WI38 (cell line): ENCODE measurements around the gene CASP1.
A peak's percentile ranks its signal among the peaks of the same experiment; 100 is the strongest.

Experiments used
- H3K4me3 ChIP-seq: 2 replicates; pipeline ENCODE4 v1.5.1; 2011; ENCODE audit warnings: low read depth, mild to moderate bottlenecking, control low read depth, low read length
- CTCF ChIP-seq: IDR thresholded peaks from 2 replicates; pipeline ENCODE4 v1.5.1; 2012; ENCODE audit warnings: low read depth, mild to moderate bottlenecking, control low read depth, low read length

The CASP1 gene

DNA sequence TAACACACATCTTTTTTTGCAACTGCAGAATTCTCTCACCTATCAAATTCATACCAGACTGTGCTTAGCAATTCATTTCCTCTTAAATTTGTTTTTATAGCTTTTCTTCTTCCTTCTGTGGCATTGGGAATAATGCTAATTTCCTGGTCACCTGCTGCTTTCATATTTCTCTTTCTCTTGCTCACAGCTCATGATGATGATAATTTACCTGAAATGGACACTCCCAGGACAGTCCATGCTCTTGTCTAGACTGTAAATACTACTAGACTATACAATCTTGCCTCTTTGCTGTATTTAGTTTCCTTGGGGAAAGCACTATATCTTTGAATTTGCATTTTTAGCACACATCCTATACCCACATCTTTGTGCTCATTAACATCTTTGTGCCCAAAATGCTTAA, 27.5 kb downstream of the CASP1 start:
- H3K4me3 ChIP-seq: no peak overlapping the region
- no peak for TF ChIP-seq CTCF

- no peak overlapping the region for H3K4me3 ChIP-seq
- TF ChIP-seq CTCF: no peak
These were observed 29.5 kb downstream of the CASP1 start for GRCh38 chr11:105005451-105005845.

DNA sequence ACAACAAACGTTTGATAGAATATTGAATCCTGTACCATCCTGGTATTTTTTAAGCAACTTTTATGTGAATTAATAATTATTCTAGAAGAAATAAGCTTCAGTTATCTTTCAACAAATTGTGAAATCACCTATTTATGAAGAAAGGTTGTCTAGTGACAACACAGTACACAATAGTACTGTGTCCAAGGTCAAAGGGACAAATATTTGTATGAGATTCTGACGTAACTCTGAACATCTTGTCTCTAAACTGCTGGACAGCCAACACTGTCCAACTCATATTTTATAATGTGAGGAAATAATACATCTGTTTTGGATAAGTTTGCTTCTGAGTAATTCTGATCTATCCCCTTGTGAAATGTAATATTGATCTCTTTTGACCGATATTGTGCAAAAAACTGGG, 30.9 kb downstream of the CASP1 start:
- TF ChIP-seq CTCF: no peak
- no peak overlapping the region for H3K4me3 ChIP-seq

DNA sequence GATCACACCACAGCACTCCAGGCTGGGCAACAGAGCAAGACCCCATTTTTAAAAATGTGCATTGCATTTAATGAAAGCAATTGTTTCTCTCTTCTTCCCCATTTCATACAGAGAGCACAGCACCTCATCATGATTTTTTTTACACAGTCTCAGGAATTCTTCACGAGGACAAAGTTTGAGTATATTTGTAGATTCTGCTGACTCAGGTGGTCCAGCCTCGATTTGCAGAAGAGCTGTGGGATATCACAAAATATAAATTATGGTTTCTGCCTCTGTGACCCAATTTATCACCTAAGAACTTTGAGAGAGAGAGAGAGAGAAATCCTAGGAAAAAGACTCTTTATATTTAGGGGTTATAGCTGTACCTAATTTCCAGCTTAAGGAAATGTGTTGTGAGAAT, 31.8 kb downstream of the CASP1 start:
- TF ChIP-seq CTCF: no peak
- H3K4me3 ChIP-seq: no peak overlapping the region

DNA sequence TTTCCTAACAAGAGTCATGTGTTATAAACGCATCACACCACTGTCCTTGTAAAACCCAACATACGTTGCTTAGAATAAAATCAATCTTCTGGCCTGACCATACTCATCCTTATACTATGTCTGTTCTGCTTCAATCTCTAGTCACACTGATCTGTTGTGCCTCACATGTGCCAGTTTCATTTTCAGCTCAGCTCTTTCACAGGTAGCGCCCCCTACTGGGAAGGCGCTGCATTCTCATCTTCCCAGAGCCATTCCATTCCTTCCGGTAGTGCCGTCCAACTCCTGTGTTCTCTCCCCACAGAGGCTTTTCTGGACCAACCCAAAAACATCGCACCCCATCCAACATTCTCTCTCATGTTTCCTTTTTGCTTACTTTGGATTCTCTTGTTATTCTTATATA, 34.1 kb downstream of the CASP1 start:
- TF ChIP-seq CTCF: peak; percentile 29
- H3K4me3 ChIP-seq: no peak overlapping the region

DNA sequence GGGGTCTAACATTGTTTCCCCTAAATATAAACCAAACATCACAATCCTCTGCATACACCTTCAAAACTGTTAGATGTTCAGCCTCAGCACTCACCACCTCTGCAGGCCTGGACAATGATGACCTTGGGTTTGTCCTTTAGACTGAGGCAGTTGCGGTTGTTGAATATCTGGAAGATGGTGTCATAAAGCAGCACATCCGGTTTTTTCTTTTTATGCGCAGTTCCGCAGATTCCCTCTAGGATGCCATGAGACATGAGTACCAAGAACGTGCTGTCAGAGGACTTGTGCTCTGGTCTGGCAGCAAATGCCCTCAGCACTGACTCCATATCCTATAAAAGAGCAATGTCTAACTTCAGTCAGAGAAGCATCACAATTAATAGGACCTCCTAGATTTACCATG, 34.8 kb downstream of the CASP1 start:
- H3K4me3 ChIP-seq: no peak overlapping the region
- no peak for TF ChIP-seq CTCF

DNA sequence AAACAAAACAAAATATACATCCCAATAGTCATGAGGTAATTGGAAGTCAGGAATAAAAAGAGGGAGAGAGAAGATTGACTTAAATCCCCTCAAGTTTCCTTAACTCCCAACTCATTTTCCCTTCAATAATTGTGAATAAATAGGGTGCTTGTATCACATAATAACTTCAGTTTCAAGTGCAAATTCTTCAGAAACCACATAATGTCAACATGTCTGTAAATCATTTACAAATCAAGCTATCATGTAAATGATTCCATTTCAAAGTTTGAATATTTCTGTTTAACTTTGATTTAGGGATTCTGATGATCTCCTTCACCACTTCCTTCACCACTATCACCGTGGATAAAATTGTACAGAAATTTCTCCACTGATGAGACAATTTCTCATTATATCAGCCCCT, 35.2 kb downstream of the CASP1 start:
- no peak for TF ChIP-seq CTCF
- H3K4me3 ChIP-seq: no peak overlapping the region

- no peak overlapping the region for H3K4me3 ChIP-seq
- no peak for TF ChIP-seq CTCF
These were observed 37.7 kb downstream of the CASP1 start for GRCh38 chr11:104997288-104997687.
